ENCODE measurements around the gene SLC26A6.

- TF ChIP-seq EZH2 (IDR thresholded peaks at IDR 0.05; ENCODE audit: low read length) (no peak), CTCF (optimal IDR thresholded peaks at IDR 0.05 in 1 of 3, IDR thresholded peaks at IDR 0.05 in 1 of 3, conservative IDR thresholded peaks at IDR 0.05 in 1 of 3; ENCODE audit: extremely low read depth in 1 of 3, insufficient read depth in 2 of 3, low read length in 3 of 3) (no peak)
Observed at GRCh38 chr3:48617559-48617958, 17.7 kb downstream of the SLC26A6 start.

Data from keratinocyte (primary cell).